Pancreas (tissue), 10 donors: ENCODE data around the gene BAHD1. TPM values are rescaled to one million over a fixed set of nuclear protein-coding genes. Genes with fewer than 3 reads are reported as not detected.

ENCODE experiments used
- ATAC-seq, 4 donors: fragments of 200-7000 bp; cut with Tn5 transposase; one replicate each; pipeline versions ENCODE4 v1.8.0 to v1.9.1; 2020; ENCODE audit warnings: mild to moderate bottlenecking in 4 of 4, moderate library complexity in 4 of 4
- DNase-seq, 6 donors: peaks; one replicate each; pipeline ENCODE4 v3.0.0-alpha.2; 2020
- FAIRE-seq: peaks from 2 replicates; lab custom pipeline; 2012; peaks lifted over from hg19 to GRCh38; lab: Jason Lieb, UNC
- H3K27ac ChIP-seq, 4 donors: fragments of 200-600 bp; sonication (generic); 1 replicate in 3 of 4; 2 replicates in 1 of 4; pipeline versions ENCODE4 v1.5.0 to v1.8.0; 2020
- H3K27me3 ChIP-seq, 4 donors: fragments of 200-600 bp; one replicate each; pipeline ENCODE4 v1.8.0; 2021
- H3K36me3 ChIP-seq, 3 donors: fragments of 200-600 bp; sonication (generic) in 1 of 3; one replicate each; pipeline versions ENCODE4 v1.5.0 to v1.8.0; 2020 to 2021
- H3K4me1 ChIP-seq, 3 donors: fragments of 200-600 bp; one replicate each; pipeline ENCODE4 v1.8.0; 2021
- H3K4me3 ChIP-seq, 4 donors: fragments of 200-600 bp; sonication (generic) in 2 of 4; one replicate each; pipeline versions ENCODE4 v1.5.0 to v1.8.0; 2020 to 2021
- H3K9me3 ChIP-seq, 4 donors: fragments of 200-600 bp; one replicate each; pipeline ENCODE4 v1.8.0; 2021
- WGBS, 2 donors: extraction: QIAGEN DNeasy Blood & Tissue Kit; methylation state at CpG; one replicate each; pipeline ENCODE4 v1.1.7; 2013; 5-methylcytosine and 5-hydroxymethylcytosine counted together
- intact Hi-C, 3 donors: fragments of 100-400 bp; cut with DNase I; formaldehyde crosslinking; loops; one replicate each; pipeline versions ENCODE4 v1.11.1 to v1.14.2; 2022
- polyA plus RNA-seq, 2 donors: library from polyadenylated mRNA; stranded (reverse); fragments of 200-250 nt; gene quantifications; one replicate each; pipeline ENCODE4 v1.2.3, GENCODE V29; 2013
- total RNA-seq, 6 donors: library from RNA; stranded (reverse); fragmentation: NEBNext Ultra II Directional in 4 of 6; extraction: Animal tissue kit (Norgen Biotek cat#: 25700) in 4 of 6; gene quantifications; one replicate each; pipeline versions ENCODE4 v1.2.1 to v1.2.4, GENCODE V29; 2021 to 2023
- TF ChIP-seq, protein P1 (sequence below), 4 donors: fragments of 200-600 bp; sonication (generic) in 3 of 4; IDR thresholded peaks; one replicate each; pipeline versions ENCODE4 v1.5.0 to v1.8.0; 2021; ENCODE audit warnings: antibody characterized with exemption in 4 of 4
- donor health status: healthy with polysubstance abuse.
- donor health status: DM: no; HTN: no; CAD: no; lungs with moderate emphysema.
- donor health status: DM: no; HTN: no; CAD: no.
- donor health status: control.
- donor health status: control.
- donor health status: Bipolar disorder and iron deficiency.
- donor health status: DM: yes; HTN: yes; CAD: no.
- donor health status: DM: no; HTN: no; CAD: no.
- donor health status: DM: no; HTN: no; CAD: no.
- donor health status: DM: yes; HTN: yes; CAD: no.

BAHD1 gene
- total RNA-seq (10 to 100 TPM in 4 of 6 donors, 1 to 10 TPM in 2; 8.0 to 16.3 (median 10.7) TPM), polyA plus RNA-seq (10 to 100 TPM in 1 of 2 donors, 1 to 10 TPM in 1; 9.7 to 13.1 TPM)

DNA sequence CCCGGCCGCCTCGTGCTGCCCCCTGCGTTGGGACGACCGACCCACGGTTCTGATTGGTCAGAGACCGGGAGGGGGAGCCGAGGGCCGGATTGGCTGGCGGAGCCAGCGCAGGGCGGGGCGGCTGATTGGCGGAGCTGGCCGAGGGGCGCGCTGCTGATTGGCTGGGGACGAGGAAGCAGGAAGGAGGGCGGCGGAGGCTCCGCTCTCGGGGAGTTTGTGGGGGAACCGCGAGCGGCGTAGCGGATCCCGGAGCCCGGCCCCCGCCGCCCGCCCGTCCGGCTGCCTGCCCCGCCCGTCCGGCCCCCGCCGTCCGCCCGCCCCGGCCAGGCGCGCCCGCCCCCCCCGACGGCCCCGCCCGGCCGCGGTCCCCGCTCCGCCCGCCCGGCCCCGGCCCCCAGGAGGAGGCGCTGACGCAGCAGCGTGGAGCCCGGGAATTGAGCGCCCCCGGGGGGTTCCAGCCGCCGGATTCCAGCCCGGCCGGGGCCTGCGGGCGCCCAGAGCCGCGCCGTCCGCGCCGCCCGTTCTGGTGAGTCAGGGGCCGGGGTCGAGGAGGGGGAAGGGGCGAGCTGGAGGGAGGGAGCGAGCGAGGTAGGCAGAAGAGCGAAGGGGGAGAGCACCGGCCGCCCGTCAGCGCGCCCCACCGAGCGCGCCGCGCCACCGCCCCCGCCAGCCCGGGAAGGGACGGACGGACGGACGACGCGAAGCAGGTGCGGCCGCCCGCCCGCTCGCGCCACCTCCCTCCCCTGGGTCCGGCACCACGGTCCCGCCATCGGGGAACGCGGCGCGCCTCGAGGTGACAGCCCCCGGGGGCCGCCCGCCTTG is at the start of gene BAHD1:
Gene BAHD1 (plus strand): TSS at position 211 of the 822 bp plus-strand sequence. CDS start 17,512 bp downstream, outside the sequence.
- H3K4me1 ChIP-seq, result peaks cover 7 to 36% (median 11%) of the 10 kb centered on the region in 3 donors
- FAIRE-seq, result no peak
- H3K9me3 ChIP-seq, result no peaks in the 10 kb centered on the region
- 0 to 1% methylated on average over 31 to 119 of the region's 119 CpGs for WGBS, 2 donors
- TF ChIP-seq, protein P1, sequence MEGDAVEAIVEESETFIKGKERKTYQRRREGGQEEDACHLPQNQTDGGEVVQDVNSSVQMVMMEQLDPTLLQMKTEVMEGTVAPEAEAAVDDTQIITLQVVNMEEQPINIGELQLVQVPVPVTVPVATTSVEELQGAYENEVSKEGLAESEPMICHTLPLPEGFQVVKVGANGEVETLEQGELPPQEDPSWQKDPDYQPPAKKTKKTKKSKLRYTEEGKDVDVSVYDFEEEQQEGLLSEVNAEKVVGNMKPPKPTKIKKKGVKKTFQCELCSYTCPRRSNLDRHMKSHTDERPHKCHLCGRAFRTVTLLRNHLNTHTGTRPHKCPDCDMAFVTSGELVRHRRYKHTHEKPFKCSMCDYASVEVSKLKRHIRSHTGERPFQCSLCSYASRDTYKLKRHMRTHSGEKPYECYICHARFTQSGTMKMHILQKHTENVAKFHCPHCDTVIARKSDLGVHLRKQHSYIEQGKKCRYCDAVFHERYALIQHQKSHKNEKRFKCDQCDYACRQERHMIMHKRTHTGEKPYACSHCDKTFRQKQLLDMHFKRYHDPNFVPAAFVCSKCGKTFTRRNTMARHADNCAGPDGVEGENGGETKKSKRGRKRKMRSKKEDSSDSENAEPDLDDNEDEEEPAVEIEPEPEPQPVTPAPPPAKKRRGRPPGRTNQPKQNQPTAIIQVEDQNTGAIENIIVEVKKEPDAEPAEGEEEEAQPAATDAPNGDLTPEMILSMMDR (IDR thresholded peaks at IDR 0.05), result no peak
- no peaks in the 10 kb centered on the region for H3K36me3 ChIP-seq
- peak; percentile 96 to 99 (median 98) for DNase-seq
- peak within 1 kb of the TSS; percentile 60 to 82 (median 70) for H3K27ac ChIP-seq
- H3K4me3 ChIP-seq, result peak within 1 kb of the TSS; percentile 62 to 92 (median 86)
- intact Hi-C loops, result no loop called here
- ATAC-seq, result peak; percentile 78 to 89 (median 84)
- no peaks in the 10 kb centered on the region for H3K27me3 ChIP-seq

DNA sequence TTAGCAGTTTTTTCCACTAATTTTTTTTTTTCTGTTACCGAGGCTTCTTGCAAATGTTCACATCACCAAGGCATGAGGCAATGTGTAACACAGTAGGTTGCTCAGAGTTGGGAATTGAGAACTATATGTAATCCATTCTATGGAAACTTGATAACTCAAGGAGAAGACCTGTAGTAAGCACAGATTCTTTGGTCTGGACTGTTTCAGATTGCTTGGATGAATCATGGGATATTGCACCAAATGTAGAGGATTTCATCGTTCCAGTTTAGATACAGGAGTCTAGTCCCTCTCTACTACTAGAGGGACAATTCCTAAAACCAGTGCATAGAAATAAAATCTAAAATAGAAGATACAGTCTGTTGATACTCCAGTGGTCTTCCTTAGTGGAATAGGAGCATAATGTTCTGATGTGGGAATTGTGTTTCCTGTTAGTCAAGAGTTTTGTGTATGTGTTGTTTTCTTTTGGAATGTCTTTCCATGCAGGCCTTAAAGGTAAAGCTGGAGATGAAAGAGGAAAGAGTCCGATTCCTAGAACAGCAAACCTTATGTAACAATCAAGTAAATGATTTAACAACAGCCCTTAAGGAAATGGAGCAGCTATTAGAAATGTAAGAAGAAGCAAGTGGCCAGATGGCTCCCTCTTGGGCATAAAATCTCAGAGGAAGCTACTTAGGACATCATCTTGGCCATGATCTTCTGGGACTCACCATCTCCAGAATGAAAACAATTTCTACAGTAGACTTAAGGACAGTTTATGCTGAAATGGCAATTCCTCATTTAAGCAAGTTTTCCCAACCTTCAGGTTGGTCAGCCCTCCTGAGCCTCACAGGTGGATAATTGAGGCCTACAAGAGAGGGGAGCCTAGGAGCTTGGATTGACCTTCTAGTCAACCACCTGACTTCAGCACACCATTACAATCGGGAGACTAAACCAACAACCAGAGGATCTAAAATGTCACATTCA is 47.5 kb upstream of the BAHD1 start:
- Histone ChIP-seq H3K9me3 (no peaks in the 10 kb centered on the region), H3K27me3 (no peaks in the 10 kb centered on the region), H3K4me3 (no peak overlapping the region), H3K27ac (no peak overlapping the region), H3K4me1 (no peaks in the 10 kb centered on the region), H3K36me3 (peaks cover 0 to 8% (median 4%) of the 10 kb centered on the region in 3 donors)
- FAIRE-seq (no peak), ATAC-seq (no peak), DNase-seq (no peak)
- 89 to 90% methylated on average over 4 of the region's 4 CpGs for WGBS, 2 donors
- TF ChIP-seq, protein P1 (IDR thresholded peaks at IDR 0.05), result no peak
- intact Hi-C loops, result no loop called here

DNA sequence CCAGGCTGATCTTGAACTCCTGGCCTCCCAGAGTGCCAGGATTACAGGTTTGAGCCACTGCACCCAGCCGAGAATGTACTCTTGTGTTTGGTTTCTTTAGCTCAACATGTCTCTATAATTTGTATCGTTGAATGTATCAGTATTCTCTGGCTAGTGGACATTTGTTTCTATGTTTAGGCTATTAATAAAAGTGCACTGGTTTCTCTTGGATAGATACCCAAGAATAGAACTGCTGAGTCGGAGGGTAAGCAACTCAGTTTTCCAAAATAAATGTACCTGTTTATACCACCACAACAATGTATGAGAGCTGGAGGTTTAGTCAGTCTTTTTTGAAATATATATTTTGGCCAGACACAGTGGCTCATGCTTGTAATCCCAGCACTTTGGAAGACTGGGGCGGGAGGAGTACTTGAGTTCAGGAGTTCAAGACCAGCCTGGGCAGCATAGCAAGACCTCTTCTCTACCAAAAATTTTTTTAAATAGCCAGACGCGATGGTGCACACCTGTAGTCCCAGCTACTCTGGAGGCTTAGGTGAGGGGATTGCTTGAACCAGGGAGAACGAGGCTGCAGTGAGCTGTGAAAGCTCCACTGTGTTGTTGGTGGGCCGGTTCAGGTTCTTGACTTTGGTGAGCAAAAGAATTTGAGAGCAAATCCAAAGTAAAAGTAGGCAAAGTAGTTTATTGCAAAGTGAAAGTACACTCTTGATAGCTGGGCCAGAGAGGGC is 42.9 kb upstream of the BAHD1 start:
- no peaks in the 10 kb centered on the region for H3K27me3 ChIP-seq
- WGBS, 2 donors, result 89 to 92% methylated on average over 8 of the region's 8 CpGs
- TF ChIP-seq, protein P1 (IDR thresholded peaks at IDR 0.05), result no peak
- no peaks in the 10 kb centered on the region for H3K9me3 ChIP-seq
- peaks cover 0 to 4% (median 0%) of the 10 kb centered on the region in 3 donors for H3K36me3 ChIP-seq
- DNase-seq, result no peak
- no peaks in the 10 kb centered on the region for H3K4me1 ChIP-seq
- intact Hi-C loops, result no loop called here
- H3K4me3 ChIP-seq, result no peak overlapping the region
- no peak for FAIRE-seq
- ATAC-seq, result no peak
- H3K27ac ChIP-seq, result no peak overlapping the region

DNA sequence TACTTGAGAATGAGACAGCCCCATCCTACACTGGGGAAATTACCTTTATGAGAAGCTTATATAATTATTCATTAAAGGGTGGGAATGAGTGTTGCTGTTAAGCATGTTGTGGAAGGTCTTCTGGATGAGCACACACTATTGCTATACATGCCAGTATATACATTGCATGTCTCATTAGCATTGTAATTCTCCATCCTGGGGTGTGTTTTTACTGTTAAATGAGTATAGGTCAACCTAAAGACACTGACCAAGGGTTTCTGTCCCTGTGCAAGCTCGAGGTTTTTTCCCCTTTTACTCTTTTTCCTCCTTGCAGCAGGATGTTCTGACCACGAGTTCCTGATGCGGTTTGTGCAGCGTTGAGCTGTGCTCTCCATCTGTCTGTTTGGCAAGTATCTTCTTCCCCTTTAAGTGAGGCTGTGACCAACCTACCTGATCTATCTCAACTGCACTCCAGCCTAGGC is 42.3 kb upstream of the BAHD1 start:
- no peaks in the 10 kb centered on the region for H3K4me1 ChIP-seq
- ATAC-seq (peak in 2 of 4 donors; percentile 60 to 68), DNase-seq (peak in 1 of 6 donors; percentile 33), FAIRE-seq (no peak)
- intact Hi-C loops, result no loop called here
- H3K4me3 ChIP-seq, result no peak overlapping the region
- TF ChIP-seq, protein P1 (IDR thresholded peaks at IDR 0.05), result no peak
- H3K27ac ChIP-seq, result no peak overlapping the region
- WGBS, 2 donors, result 69 to 84% methylated on average over 4 of the region's 4 CpGs
- no peaks in the 10 kb centered on the region for H3K9me3 ChIP-seq
- H3K27me3 ChIP-seq, result no peaks in the 10 kb centered on the region
- H3K36me3 ChIP-seq, result peaks cover 0 to 4% (median 0%) of the 10 kb centered on the region in 3 donors
